Mononuclear cell (primary cell): Measurements from ENCODE around the gene CCL19. TPM values are rescaled to one million over a fixed set of nuclear protein-coding genes. Genes with fewer than 3 reads are reported as not detected.

Source experiments
- H3K27me3 ChIP-seq: 2 replicates; pipeline ENCODE4 v1.6.0; 2011; ENCODE audit warnings: low read length, control low read depth; ENCODE audit not compliant: insufficient read depth
- H3K4me1 ChIP-seq: 2 replicates; pipeline ENCODE4 v1.5.1; 2011; ENCODE audit warnings: mild to moderate bottlenecking, low read length, control low read depth; ENCODE audit not compliant: insufficient read depth
- H3K4me3 ChIP-seq: 2 replicates; pipeline ENCODE4 v1.5.1; 2011; ENCODE audit warnings: mild to moderate bottlenecking, low read length, moderate library complexity
- H3K9me3 ChIP-seq: 2 replicates; pipeline ENCODE4 v1.5.1; 2011; ENCODE audit warnings: low read depth, mild to moderate bottlenecking, control low read depth, low read length
- total RNA-seq: library from RNA; depleted of rRNA; stranded (reverse); fragments of >200 nt; gene quantifications from one replicate; pipeline ENCODE4 v1.2.3, GENCODE V29; 2012

The CCL19 gene
- total RNA-seq, 1 donor, result not detected

GRCh38 chr9:34709196-34709978, 18.3 kb upstream of the CCL19 start:
- Histone ChIP-seq H3K4me3 (no peak overlapping the region), H3K9me3 (no peaks in the 10 kb centered on the region), H3K27me3 (peaks cover 3% of the 10 kb centered on the region)

GRCh38 chr9:34707130-34707529, 16.1 kb upstream of the CCL19 start:
- Histone ChIP-seq H3K4me1 (peaks cover under 1% of the 10 kb centered on the region), H3K9me3 (no peaks in the 10 kb centered on the region)

More at GRCh38 chr9:34709196-34709978, 18.3 kb upstream of the CCL19 start:
- no peaks in the 10 kb centered on the region for H3K4me1 ChIP-seq

GRCh38 chr9:34701769-34702736, 11.0 kb upstream of the CCL19 start:
- H3K4me3 ChIP-seq, result peak overlapping the region; percentile 32
- H3K4me1 ChIP-seq, result peaks cover 15% of the 10 kb centered on the region
- peaks cover 14% of the 10 kb centered on the region for H3K27me3 ChIP-seq
- no peaks in the 10 kb centered on the region for H3K9me3 ChIP-seq

More at GRCh38 chr9:34707130-34707529, 16.1 kb upstream of the CCL19 start:
- no peaks in the 10 kb centered on the region for H3K27me3 ChIP-seq
- no peak overlapping the region for H3K4me3 ChIP-seq

GRCh38 chr9:34701023-34701768, 10.1 kb upstream of the CCL19 start:
- H3K27me3 ChIP-seq, result peaks cover 14% of the 10 kb centered on the region
- H3K4me3 ChIP-seq, result peak overlapping the region; percentile 32
- no peaks in the 10 kb centered on the region for H3K9me3 ChIP-seq
- peaks cover 15% of the 10 kb centered on the region for H3K4me1 ChIP-seq

- peaks cover 14% of the 10 kb centered on the region for H3K4me1 ChIP-seq
- H3K9me3 ChIP-seq, result no peaks in the 10 kb centered on the region
- H3K27me3 ChIP-seq, result peaks cover 2% of the 10 kb centered on the region
- H3K4me3 ChIP-seq, result no peak overlapping the region
Measured at GRCh38 chr9:34694811-34695210, 3.7 kb upstream of the CCL19 start.

- H3K4me1 ChIP-seq, result peaks cover 14% of the 10 kb centered on the region
- no peaks in the 10 kb centered on the region for H3K9me3 ChIP-seq
- H3K4me3 ChIP-seq, result no peak overlapping the region
- no peaks in the 10 kb centered on the region for H3K27me3 ChIP-seq
Measured at GRCh38 chr9:34693560-34693959, 2.5 kb upstream of the CCL19 start.

GRCh38 chr9:34691936-34692315, 850 bp upstream of the CCL19 start:
- Histone ChIP-seq H3K4me3 (no peak overlapping the region), H3K27me3 (no peaks in the 10 kb centered on the region), H3K4me1 (peaks cover 15% of the 10 kb centered on the region), H3K9me3 (no peaks in the 10 kb centered on the region)

- Histone ChIP-seq H3K4me1 (peaks cover 18% of the 10 kb centered on the region), H3K9me3 (no peaks in the 10 kb centered on the region), H3K4me3 (no peak overlapping the region), H3K27me3 (no peaks in the 10 kb centered on the region)
Measured at GRCh38 chr9:34689512-34689911, 1.6 kb downstream of the CCL19 start.

- Histone ChIP-seq H3K27me3 (no peaks in the 10 kb centered on the region), H3K4me3 (no peak overlapping the region), H3K9me3 (no peaks in the 10 kb centered on the region), H3K4me1 (peaks cover 18% of the 10 kb centered on the region)
Measured at GRCh38 chr9:34689116-34689470, 2.0 kb downstream of the CCL19 start.

- Histone ChIP-seq H3K4me3 (no peak overlapping the region), H3K4me1 (peaks cover 18% of the 10 kb centered on the region), H3K27me3 (no peaks in the 10 kb centered on the region), H3K9me3 (no peaks in the 10 kb centered on the region)
Measured at GRCh38 chr9:34688329-34689115, 2.6 kb downstream of the CCL19 start.

GRCh38 chr9:34687276-34688030, 3.6 kb downstream of the CCL19 start:
- Histone ChIP-seq H3K27me3 (no peaks in the 10 kb centered on the region), H3K9me3 (no peaks in the 10 kb centered on the region), H3K4me3 (no peak overlapping the region), H3K4me1 (peaks cover 18% of the 10 kb centered on the region)

- Histone ChIP-seq H3K9me3 (no peaks in the 10 kb centered on the region), H3K4me3 (no peak overlapping the region)
Measured at GRCh38 chr9:34686732-34687131, 4.3 kb downstream of the CCL19 start.

GRCh38 chr9:34686231-34686630, 4.8 kb downstream of the CCL19 start:
- no peaks in the 10 kb centered on the region for H3K9me3 ChIP-seq
- H3K4me3 ChIP-seq, result no peak overlapping the region
- no peaks in the 10 kb centered on the region for H3K27me3 ChIP-seq
- peaks cover 10% of the 10 kb centered on the region for H3K4me1 ChIP-seq

More at GRCh38 chr9:34686732-34687131, 4.3 kb downstream of the CCL19 start:
- H3K27me3 ChIP-seq, result no peaks in the 10 kb centered on the region
- H3K4me1 ChIP-seq, result peaks cover 15% of the 10 kb centered on the region
